Gastrocnemius medialis (tissue), 4 donors: ENCODE data around the gene NUMB. TPM values are rescaled to one million over a fixed set of nuclear protein-coding genes. Genes with fewer than 3 reads are reported as not detected.
"Not testable (repeated sequence)": the region's sequence is repeated elsewhere in the genome, so short reads cannot be mapped to it uniquely, and the experiment has no call there.

ENCODE experiments used
- ATAC-seq, 2 donors: fragments of 150-250 bp; one replicate each; pipeline ENCODE4 v1.9.1; 2016
- DNase-seq, 2 donors: peaks; one replicate each; pipeline ENCODE4 v3.0.0-alpha.2; 2019
- H3K27ac ChIP-seq, 4 donors: fragments of 200-600 bp; sonication (generic); 1 replicate in 1 of 4; 2 replicates in 3 of 4; pipeline ENCODE4 v1.5.1; 2016 to 2018; ENCODE audit warnings: mild to moderate bottlenecking in 2 of 4, moderate library complexity in 1 of 4
- H3K27me3 ChIP-seq, 3 donors: fragments of 200-600 bp; sonication (generic) in 2 of 3; 1 replicate in 1 of 3; 2 replicates in 2 of 3; pipeline versions ENCODE4 v1.5.1 to v1.6.0; 2016 to 2019; ENCODE audit warnings: mild to moderate bottlenecking in 1 of 3, moderate library complexity in 1 of 3
- H3K36me3 ChIP-seq, 2 donors: fragments of 200-600 bp; sonication (generic) in 1 of 2; one replicate each; pipeline ENCODE4 v1.5.1; 2017 to 2018
- H3K4me1 ChIP-seq, 2 donors: fragments of 200-600 bp; sonication (generic) in 1 of 2; one replicate each; pipeline ENCODE4 v1.5.1; 2016 to 2017; ENCODE audit warnings: mild to moderate bottlenecking in 2 of 2
- H3K4me3 ChIP-seq, 4 donors: fragments of 200-600 bp; sonication (generic) in 3 of 4; 1 replicate in 1 of 4; 2 replicates in 3 of 4; pipeline ENCODE4 v1.5.1; 2016 to 2019; ENCODE audit warnings: mild to moderate bottlenecking in 2 of 4
- H3K9me3 ChIP-seq, 3 donors: fragments of 200-600 bp; sonication (generic) in 2 of 3; 1 replicate in 1 of 3; 2 replicates in 2 of 3; pipeline ENCODE4 v1.5.1; 2016 to 2019
- CTCF ChIP-seq, 5 experiments: fragments of 450-650 bp in 3 of 5; fragments of 200-600 bp in 2 of 5; sonication (generic) in 2 of 5; IDR thresholded peaks in 4 of 5; conservative IDR thresholded peaks in 1 of 5; 1 replicate in 4 of 5; 2 replicates in 1 of 5; pipeline ENCODE4 v1.5.1; 2016 to 2019; ENCODE audit warnings: antibody characterized with exemption in 5 of 5, mild to moderate bottlenecking in 3 of 5, moderate library complexity in 3 of 5
- POLR2A ChIP-seq, 2 donors: fragments of 450-650 bp; IDR thresholded peaks; one replicate each; pipeline ENCODE4 v1.6.1; 2017; ENCODE audit warnings: antibody characterized with exemption in 2 of 2, mild to moderate bottlenecking in 2 of 2, moderate library complexity in 2 of 2
- in situ Hi-C, 4 donors: fragments of 200-750 bp; cut with MboI; loops; one replicate each; pipeline versions ENCODE4 v1.15.0 to v1.8.0; 2017; ENCODE audit warnings: low sequenced_read_pairs in 4 of 4
- intact Hi-C: fragments of 100-400 bp; cut with DNase I; formaldehyde crosslinking; loops from one replicate; pipeline ENCODE4 v1.15.1; 2023; ENCODE audit warnings: low total_unique reads
- total RNA-seq, 4 donors: library from RNA; depleted of rRNA; stranded (reverse); fragments of >200 nt; gene quantifications; one replicate each; pipeline versions ENCODE4 v1.1.0 to v1.2.3, GENCODE V29; 2016

NUMB gene
- total RNA-seq, 4 donors from 2014 or later: 14.3 to 29.8 (median 23.6) TPM

- in situ Hi-C loops (no loop called here), intact Hi-C loops (no loop called here)
- H3K9me3 ChIP-seq: no peaks in the 10 kb centered on the region
- no peak overlapping the region for H3K27ac ChIP-seq
- H3K4me1 ChIP-seq: no peaks in the 10 kb centered on the region
- H3K4me3 ChIP-seq: no peak overlapping the region
- ATAC-seq: no peak
- H3K27me3 ChIP-seq: no peaks in the 10 kb centered on the region
- TF ChIP-seq POLR2A (IDR thresholded peaks at IDR 0.05) (no peak), CTCF (IDR thresholded peaks at IDR 0.05 in 4 of 5, conservative IDR thresholded peaks at IDR 0.05 in 1 of 5) (no peak)
- no peak for DNase-seq
- H3K36me3 ChIP-seq: no peaks in the 10 kb centered on the region
These were observed 92.6 kb downstream of the NUMB start for GRCh38 chr14:73365727-73366126.

- Histone ChIP-seq H3K27me3 (no peaks in the 10 kb centered on the region), H3K4me1 (no peaks in the 10 kb centered on the region), H3K27ac (no peak overlapping the region), H3K9me3 (no peaks in the 10 kb centered on the region), H3K36me3 (no peaks in the 10 kb centered on the region), H3K4me3 (no peak overlapping the region)
- no peak for ATAC-seq
- intact Hi-C loops: no loop called here
- no peak for DNase-seq
- in situ Hi-C loops: no loop called here
- no peak for TF ChIP-seq POLR2A (IDR thresholded peaks at IDR 0.05)
- no peak for TF ChIP-seq CTCF (IDR thresholded peaks at IDR 0.05 in 4 of 5, conservative IDR thresholded peaks at IDR 0.05 in 1 of 5)
These were observed 93.8 kb downstream of the NUMB start for GRCh38 chr14:73364559-73364958.

- no peaks in the 10 kb centered on the region for H3K4me1 ChIP-seq
- no peak for DNase-seq
- no peaks in the 10 kb centered on the region for H3K36me3 ChIP-seq
- H3K27me3 ChIP-seq: no peaks in the 10 kb centered on the region
- in situ Hi-C loops (no loop called here), intact Hi-C loops (no loop called here)
- no peak overlapping the region for H3K4me3 ChIP-seq
- no peaks in the 10 kb centered on the region for H3K9me3 ChIP-seq
- ATAC-seq: no peak
- TF ChIP-seq POLR2A (IDR thresholded peaks at IDR 0.05): no peak
- TF ChIP-seq CTCF (IDR thresholded peaks at IDR 0.05 in 4 of 5, conservative IDR thresholded peaks at IDR 0.05 in 1 of 5): no peak
- no peak overlapping the region for H3K27ac ChIP-seq
These were observed 98.9 kb downstream of the NUMB start for GRCh38 chr14:73359445-73359844.

GRCh38 chr14:73358187-73358586 is 100.2 kb downstream of the NUMB start:
- intact Hi-C loops: no loop called here
- Histone ChIP-seq H3K27ac (no peak overlapping the region), H3K4me3 (no peak overlapping the region), H3K27me3 (no peaks in the 10 kb centered on the region), H3K9me3 (no peaks in the 10 kb centered on the region), H3K4me1 (no peaks in the 10 kb centered on the region), H3K36me3 (no peaks in the 10 kb centered on the region)
- no peak for DNase-seq
- in situ Hi-C loops: no loop called here
- no peak for ATAC-seq
- TF ChIP-seq POLR2A (IDR thresholded peaks at IDR 0.05) (no peak), CTCF (IDR thresholded peaks at IDR 0.05 in 4 of 5, conservative IDR thresholded peaks at IDR 0.05 in 1 of 5) (no peak)

- in situ Hi-C loops, H3K9me3 ChIP-seq, DNase-seq, ATAC-seq, H3K4me3 ChIP-seq, H3K27ac ChIP-seq, H3K36me3 ChIP-seq, intact Hi-C loops, H3K4me1 ChIP-seq, H3K27me3 ChIP-seq: not testable (repeated sequence)
These were observed 109.3 kb downstream of the NUMB start for GRCh38 chr14:73349091-73349490.
